ENCODE results near the gene NGEF.
"Not testable (repeated sequence)": the region's sequence is repeated elsewhere in the genome, so short reads cannot be mapped to it uniquely, and the experiment has no call there.

NGEF gene

DNA sequence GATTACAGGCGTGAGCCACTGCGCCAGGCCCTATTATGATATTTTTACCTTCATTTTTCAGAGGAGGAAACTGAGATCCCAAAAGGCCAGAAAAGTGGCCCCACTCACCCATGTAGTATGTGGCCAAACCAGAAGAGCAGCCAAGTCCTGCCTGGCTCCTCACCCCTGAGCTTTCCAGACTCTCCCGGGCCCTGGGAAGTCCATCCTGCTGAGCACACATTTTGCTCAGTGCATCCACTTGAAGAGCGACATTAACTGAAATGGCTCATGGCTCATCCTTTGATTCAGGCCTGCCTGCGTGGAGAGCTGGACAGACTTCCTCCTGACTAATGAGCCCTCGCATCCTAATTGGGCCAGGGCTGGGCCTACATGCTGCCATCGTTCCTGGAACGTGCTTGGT, 9.5 kb upstream of the NGEF start:
- no peak for DNase-seq

DNA sequence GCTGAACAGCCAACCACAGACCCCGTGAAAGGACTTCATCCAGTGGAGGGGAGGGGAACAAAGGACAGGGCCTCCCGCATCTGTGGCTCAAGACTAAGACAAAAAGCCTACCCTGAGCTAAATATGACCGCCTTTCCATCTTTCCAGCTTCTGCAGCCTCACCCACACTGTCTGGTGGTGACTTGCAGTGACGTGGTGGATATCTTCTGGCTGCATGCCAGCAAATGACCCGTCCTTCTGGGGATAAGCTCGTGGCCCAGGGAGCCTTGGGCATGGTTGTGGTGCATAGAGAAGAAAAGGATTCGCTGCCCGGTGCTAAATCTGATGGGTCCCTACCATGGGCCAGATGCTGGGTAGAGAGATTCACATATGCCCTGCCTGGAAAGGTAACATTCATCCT, 8.7 kb upstream of the NGEF start:
- no peak for DNase-seq

DNA sequence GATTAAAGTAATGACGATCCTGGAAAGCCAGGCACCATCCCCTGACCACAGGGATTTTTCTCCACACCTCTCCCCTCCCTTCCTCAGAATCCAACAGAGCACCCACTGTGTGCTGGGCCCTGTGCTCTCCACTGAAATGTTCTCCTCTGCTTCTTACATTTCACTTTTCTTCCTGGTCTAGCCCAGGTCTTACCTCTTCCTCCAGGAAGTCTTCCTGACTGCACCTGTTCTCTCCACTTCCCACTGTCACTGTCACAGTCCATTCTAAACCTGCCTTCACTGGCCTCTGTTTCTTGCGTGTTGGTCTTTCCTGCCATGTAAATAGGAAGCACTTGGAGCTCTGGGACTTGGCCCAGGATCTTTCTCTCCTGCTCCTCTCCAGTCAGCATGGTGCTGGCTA, 7.4 kb upstream of the NGEF start:
- DNase-seq, result no peak

GRCh38 chr2:233019610-233020009, 6.6 kb upstream of the NGEF start:
- not testable (repeated sequence) for DNase-seq

DNA sequence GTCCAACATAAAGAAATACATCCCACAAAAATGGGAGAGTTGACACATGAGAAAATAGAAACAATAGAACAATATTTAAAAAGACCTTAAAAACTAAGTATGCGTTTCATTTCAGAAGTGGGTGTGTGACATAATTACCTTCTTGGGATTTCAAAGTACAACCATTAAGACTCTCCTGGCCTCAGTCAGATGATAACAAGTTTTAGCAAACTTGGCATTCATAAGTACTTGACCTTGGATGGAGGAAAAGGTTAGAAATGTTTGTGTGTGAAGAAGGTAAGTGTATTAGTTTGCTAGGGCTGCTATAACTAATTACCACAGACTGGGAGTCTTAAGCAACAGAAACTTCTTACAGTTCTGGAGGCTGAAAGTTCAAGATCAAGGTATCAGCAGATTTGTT, 4.9 kb upstream of the NGEF start:
- DNase-seq, result no peak

- DNase-seq, result no peak
These were observed 2.1 kb upstream of the NGEF start for GRCh38 chr2:233015019-233015645.

DNA sequence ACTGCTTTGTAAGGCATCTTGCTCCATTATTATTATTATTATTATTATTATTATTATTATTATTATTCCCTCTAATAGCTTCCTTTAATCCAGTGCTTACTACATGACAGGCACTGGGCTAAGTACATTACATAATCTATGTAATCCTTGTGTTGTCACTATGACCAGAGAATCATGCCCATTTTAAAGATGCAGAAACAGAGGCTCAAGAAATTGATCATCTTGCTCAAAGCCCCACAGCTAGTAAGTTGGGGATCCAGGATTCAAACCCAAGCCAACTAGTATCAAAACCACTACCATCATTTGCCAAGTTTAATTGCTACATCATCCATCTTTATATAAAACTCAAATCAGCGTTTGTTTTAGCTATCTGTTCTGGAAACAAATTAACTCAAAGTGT, 594 bp upstream of the NGEF start:
- no peak for DNase-seq

DNA sequence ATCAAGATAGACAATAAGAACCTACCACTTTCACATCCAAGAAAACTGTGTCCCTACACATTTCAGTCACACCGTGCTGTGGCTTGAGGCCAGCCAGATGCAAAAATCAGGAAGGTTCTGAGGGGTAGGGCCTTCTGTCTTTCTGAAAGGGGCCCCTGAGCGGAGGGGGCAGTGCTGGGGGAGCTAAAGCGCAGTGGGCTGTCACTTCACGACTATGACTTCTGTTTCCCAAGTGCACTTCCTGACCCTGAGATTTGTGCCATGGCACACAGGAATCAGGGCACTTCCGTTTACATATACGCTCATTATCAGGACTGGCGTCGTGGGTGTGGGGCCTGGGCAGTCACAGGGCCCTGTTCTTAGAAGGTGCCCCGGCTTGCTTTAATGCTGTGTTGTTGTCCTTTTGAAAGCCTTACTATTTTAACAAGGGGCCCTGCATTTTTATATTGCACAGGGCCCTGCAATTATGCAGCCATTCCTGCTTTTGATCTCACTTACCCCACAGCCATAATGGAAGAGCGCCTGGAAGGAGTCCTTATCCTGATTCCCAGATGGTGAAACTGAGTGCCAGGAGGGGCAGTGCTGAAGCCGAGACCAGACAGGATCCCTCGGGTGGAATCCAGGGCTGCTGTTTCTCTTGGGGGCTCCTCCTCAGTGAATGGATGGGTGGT, 620 bp downstream of the NGEF start:
- DNase-seq, result no peak

GRCh38 chr2:233011702-233012131, 1.3 kb downstream of the NGEF start:
- DNase-seq, result no peak

- DNase-seq, result no peak
These were observed 1.8 kb downstream of the NGEF start for GRCh38 chr2:233011268-233011650.

GRCh38 chr2:233010569-233011267, 2.3 kb downstream of the NGEF start:
- DNase-seq, result no peak

DNA sequence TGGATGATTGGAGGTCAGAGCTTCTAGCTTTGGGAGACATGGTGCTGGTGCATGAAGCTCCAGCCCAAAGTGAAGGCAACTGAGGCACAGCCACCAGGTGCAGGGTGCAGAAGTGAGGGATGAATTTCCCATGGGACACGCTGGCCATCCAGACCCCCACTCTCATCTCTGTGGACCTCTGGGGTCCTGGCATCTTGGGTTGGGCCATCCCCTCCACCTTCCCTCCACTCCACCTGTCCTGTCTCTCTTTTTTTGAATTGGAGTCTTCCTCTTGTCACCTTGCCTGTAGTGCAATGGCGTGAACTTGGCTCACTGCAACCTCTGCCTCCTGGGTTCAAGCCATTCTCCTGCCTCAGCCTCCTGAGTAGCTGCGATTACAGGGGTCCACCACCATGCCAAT, 3.4 kb downstream of the NGEF start:
- no peak for DNase-seq

- no peak for DNase-seq
These were observed 5.3 kb downstream of the NGEF start for GRCh38 chr2:233007739-233008138.

GRCh38 chr2:233007270-233007669, 5.8 kb downstream of the NGEF start:
- no peak for DNase-seq

DNA sequence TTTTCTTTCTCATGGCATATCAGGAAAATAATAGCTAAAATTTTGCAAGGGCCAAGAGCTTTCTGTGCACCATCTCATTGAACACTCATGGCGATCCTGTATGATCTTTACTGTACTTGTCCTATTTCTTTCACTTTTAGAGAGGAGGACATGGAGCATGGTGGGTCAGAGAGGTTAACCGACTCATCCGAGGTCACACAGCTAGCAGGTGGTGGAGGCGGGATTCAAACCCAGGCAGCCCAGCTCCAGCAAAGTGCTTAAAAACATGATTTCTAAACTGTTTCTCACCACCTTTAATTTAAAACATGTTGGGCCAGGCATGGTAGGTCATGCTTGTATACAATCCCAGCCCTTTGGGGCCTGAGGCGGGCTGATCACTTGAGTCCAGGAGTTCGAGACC, 6.4 kb downstream of the NGEF start:
- DNase-seq, result no peak

DNA sequence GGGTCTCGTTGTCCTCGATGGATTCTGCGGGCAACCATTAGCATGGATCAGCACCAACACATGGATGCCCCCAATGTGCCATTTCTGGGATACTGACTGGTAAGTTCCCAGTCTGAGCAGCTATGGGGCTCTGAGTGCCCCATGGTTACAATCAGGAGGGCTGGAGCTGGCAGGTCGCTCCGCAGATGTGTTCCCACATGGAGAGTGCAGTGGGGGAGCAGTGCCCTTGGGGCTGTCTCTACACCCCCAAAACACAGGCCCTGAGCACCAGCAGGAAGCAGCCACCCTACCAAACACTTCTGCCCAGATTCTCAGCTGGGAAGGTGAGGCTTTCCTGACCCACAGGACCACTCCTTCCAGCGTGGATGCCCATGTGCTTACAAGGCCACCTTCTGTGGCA, 8.0 kb downstream of the NGEF start:
- no peak for DNase-seq

DNA sequence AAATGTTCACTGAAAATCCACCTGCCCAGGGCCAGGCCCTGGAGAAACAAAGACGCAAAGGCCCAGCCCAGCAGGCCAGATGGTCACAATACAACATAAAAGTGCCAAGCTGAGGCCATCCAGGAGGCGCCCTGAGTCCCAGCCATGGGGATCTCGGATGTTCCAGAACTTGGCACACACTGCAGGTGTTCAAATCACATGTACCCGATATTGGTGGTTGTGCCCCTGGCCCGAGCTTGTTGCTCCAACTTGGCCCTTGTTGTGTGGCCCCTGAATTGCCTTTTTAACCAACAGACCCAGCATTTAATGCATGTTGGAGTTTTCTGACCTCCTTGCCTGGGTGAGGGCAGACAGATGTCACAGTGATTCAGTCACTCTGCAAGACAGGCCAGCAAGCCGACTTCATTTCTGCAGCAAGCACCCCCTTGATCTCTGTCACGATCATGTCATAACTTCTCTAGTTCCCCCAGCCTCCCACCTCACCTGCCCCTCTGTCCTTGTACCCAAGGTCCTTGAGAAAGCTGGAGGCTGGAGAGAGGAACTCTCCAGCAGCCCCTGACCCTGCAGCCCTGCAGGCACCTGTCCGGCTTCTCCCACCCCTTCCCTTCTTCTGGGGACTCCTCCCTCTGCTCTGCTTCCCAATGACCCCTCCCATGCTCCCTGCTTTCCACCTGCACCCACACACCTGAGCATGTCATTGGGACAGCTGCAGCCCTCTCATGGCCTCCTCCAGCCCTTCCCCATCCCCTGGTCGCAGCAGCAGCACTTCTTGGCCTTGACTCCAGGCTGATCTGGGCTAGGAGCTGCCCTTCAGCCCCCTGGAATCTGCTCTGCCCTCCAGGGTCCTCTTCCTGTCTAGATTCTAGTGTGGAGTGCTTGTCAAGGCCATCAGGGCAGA, 9.1 kb downstream of the NGEF start:
- no peak for DNase-seq

- DNase-seq, result no peak
These were observed 10.0 kb downstream of the NGEF start for GRCh38 chr2:233002829-233003657.

- DNase-seq, result no peak
These were observed 11.9 kb downstream of the NGEF start for GRCh38 chr2:233000886-233001750.

DNA sequence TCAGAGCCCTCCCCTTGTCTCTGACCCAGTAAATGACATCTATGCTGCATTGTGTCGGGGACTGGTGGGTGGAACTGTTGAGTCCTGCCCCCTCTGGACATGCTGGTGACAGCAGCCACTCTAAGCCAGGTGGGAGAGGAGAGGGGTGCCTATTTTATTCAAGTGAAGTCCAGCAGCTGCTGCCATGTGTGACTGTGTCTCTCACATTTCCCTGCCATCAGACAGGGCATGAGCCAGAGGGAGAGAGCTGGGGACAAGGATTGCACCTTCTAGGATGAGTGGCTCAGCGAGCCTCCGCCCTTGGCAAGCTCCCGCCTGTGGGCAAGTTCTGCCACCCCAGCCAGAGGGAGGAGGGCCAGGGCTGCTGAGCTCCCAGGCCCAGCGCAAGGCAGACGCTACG, 13.7 kb downstream of the NGEF start:
- DNase-seq, result no peak

- no peak for DNase-seq
These were observed 14.4 kb downstream of the NGEF start for GRCh38 chr2:232998666-232998985.

Data from T1000 (cell line).